Testis (tissue), 2 donors: ENCODE measurements around the gene TEX22.

Source experiments
- CTCF ChIP-seq, 3 experiments: fragments of 450-650 bp in 2 of 3; fragments of 200-600 bp in 1 of 3; sonication (generic) in 1 of 3; IDR thresholded peaks; one replicate each; pipeline ENCODE4 v1.5.1; 2016 to 2019; ENCODE audit warnings: antibody characterized with exemption in 3 of 3, mild to moderate bottlenecking in 2 of 3, moderate library complexity in 1 of 3
- POLR2A ChIP-seq: fragments of 450-650 bp; IDR thresholded peaks from one replicate; pipeline ENCODE4 v1.6.1; 2017; ENCODE audit warnings: antibody characterized with exemption, mild to moderate bottlenecking, moderate library complexity

- TF ChIP-seq POLR2A (no peak), CTCF (IDR thresholded peaks at IDR 0.05) (no peak)
Observed at GRCh38 chr14:105358943-105359342, 39.4 kb upstream of the TEX22 start.
